HuH-7.5 (cell line): ENCODE data around the gene B4GALT1.
"Not testable (repeated sequence)": the region's sequence is repeated elsewhere in the genome, so short reads cannot be mapped to it uniquely, and the experiment has no call there.

Experiments
- DNase-seq: peaks from one replicate; pipeline ENCODE4 v3.0.0; 2011; ENCODE audit warnings: low spot score

Gene B4GALT1

GRCh38 chr9:33184963-33185362, 17.8 kb upstream of the B4GALT1 start:
- no peak for DNase-seq

GRCh38 chr9:33182519-33182918, 15.4 kb upstream of the B4GALT1 start:
- no peak for DNase-seq

DNA sequence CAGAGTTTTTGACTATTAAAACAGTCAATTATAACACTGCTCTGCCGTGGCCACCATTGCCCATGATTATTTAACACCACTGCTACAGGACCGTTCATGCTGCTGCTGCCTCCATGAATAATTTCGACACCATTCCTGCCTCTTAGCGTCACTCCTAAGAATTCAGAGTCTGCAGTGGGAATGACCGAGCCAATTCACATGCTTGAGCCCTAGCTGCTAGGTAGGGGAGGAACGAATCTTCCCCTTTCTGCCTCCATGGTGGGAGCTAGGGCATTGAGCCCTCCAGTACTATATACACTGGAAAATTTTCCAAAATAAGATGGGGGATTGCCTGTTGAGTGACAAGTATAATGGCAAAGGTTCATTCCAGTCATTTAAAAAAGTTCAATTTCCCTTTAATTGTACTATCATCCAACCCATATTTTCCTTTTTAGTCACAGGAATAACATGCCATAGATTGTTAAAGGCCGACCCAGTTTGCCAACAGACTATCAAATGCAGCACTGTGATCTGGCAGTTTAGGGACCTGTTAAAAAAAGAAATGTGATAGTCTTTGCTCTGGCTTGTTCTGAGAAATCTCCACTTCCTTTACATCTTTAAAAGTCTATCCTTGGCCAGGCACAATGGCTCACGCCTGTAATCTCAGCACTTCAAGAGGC, 13.5 kb upstream of the B4GALT1 start:
- no peak for DNase-seq

- no peak for DNase-seq
These were observed 12.0 kb upstream of the B4GALT1 start for GRCh38 chr9:33178972-33179697.

GRCh38 chr9:33177639-33178038, 10.5 kb upstream of the B4GALT1 start:
- no peak for DNase-seq

- DNase-seq: no peak
These were observed 9.9 kb upstream of the B4GALT1 start for GRCh38 chr9:33177086-33177485.

DNA sequence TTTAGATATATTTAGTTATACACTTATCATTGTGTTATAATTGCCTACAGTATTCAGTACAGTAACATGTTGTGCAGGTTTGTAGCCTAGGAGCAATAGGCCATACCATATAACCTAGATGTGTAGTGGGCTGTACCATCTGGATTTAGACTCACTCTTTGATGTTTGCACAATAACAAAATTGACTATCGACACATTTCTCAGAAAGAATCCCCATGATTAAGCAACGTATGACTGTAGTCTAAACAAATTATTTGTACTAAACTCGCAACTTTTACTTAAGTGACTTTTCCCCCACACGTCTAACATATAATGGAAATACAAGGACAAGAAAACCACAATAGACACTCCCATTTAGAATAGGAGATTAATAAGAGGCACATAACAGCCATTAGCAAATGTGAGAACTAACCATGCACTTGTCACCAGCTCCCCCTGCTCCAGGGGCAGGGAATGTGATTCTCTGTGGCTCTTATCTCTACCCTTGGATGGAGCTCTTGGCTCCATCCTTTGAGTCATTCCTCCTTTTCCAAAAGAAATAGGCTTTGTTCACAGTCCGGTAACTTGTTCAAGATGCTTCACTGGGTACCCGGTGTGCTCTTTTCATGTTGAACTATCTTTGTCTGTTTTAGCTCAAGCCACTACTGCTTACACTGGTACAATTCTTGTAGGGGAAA, 8.7 kb upstream of the B4GALT1 start:
- no peak for DNase-seq

DNA sequence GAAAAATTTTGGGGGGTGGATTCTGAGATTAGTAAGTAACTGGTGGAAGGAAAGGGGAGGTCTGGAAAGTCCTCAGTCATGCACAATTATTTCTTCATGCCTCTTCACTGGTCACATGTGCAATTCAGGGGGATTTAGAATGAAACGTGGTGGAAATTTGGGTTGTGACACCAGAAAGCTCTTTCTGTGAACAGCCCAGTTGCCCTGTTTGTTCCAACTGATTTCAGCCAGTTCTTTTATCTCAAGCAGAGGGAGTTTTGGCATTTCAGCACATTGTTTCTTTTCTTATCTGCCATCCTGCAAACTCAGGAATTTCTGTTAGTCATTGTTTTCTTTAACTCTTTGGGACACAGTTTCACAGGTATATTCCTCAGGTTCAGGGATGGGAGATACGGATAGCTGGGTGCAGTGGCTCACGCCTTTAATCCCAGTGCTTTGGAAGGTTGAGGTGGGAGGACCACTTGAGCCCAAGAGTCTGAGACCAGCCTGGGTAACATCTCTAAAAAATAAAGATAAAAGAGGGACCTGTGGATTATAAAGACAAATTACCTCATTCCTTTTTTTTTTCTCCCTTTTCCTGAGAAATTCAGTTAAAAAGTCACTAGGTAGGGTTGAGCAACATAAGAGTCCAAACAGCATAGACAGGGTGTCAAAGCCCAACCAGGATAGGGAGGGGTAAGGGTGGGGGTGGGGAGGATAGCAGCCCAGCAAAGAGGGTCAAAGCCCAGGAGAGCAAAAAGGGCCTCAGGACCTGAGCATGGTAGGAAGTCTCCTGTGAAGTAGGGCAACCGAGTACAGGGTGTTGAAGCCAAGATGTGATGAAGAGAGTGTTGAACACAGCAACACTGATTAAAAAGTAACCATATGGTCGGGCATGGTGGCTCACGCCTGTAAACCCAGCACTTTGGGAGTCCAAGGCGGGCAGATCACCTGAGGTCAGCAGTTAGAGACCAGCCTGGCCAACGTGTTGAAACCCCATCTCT, 5.4 kb upstream of the B4GALT1 start:
- no peak for DNase-seq

DNA sequence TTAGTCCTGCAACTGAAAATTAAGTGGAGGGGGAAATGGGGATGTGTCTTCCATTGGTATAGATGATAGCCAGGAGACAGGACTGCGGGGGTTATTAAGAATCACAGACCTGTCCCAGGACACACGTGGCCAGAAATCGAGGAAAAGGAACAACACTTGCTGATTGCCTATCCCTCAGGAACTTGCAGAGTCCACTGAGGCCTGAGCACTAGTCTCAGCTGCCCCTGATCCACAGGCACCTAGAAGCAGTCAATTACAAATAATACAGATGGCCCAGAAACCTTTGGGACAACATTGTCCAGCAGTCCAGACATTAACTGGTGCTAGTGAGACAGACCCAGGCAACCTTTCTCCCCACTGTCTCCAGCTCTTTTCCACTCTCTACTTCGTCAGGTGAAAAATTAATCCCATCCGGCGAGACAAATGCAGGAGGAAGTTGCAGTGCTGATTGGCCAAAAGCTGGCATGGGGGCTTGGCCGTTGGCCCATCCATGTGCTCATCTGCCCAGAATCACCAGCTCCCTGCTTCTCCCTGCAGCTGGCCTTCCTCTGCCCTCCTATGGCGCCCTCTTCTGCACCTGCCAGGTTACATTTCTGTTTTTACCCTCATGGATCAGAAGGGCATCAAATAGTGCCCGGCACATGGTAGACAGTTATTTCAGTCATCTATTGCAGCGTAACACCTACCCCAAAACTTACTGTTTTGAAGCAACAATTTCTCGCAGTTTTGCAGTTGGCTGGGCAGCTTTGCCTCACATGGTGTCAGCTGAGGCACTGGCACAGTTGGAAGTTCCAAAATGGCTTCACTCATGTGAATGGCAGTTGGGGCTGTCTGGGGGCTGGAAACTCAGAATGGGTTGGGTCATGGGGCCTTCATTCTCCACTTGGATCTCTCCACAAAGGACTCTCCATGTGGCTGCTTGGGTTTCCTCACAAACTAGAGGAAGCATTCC, 3.6 kb upstream of the B4GALT1 start:
- no peak for DNase-seq

- no peak for DNase-seq
These were observed 1.9 kb upstream of the B4GALT1 start for GRCh38 chr9:33168941-33169544.

DNA sequence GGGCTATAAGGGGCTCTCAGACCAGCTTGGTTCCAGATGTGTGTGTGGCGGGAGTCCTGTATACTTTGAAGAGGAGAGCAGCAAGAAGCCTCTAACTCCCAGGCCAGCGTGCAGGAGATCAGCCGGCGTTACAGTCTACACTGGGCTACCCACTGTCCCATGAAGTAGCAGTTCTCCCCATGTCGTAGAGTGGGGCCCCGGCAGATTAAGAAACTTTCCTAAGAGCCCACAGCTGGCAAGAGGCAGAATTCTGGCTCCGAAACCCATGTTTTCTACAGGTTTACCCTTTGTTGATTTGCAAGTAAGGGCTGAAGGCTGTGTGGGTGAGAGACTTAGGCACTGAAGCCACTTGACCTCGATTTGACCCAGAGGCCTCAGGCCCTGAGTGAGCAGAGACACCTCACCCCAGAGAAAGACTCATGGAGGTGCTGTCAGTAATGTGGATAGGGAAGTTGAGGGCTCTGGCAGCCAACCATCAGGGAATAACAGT, 881 bp upstream of the B4GALT1 start:
- no peak for DNase-seq

DNA sequence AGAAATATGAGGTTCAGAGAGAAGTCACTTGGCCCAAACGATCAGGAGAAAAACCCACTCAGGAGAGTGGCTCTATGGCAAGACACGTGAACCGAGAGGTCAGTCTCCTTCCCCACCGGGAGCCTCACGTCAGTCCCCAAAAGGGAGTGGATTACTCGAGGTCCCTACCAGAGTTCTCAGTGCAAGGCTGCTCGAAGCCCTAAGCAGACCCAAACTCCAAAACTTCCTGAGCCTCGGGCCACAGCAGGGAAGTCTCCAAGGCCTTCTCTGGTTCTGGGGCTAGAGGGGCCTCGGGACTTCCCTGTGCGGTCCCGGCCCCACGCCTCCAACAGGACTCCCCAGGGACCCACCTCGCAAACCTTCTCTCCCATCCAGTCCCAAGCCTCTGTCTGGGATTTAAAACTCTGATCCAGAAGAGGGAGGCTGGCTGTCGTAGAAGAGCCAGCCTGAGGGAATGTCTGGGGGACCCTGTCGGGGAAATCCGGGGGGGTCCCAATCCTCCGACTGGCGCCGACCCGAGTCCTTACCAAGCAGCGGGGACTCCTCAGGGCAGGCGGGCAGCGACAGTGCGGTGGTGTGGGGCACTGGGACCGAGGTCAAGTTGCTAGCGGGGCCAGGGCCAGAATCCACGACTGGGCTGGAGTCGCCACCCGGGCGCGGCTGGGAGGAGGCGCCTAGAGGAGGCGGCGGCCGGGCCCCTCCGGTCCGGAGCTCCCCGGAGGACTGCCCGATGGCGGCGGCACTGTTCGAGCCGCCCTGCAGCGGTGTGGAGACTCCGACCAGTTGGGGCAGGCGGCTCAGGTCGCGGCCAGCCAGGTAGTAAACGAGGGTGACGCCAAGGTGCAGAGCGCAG, 679 bp downstream of the B4GALT1 start:
- peak; percentile 46 for DNase-seq

- DNase-seq: peak; percentile 79
These were observed 1.6 kb downstream of the B4GALT1 start for GRCh38 chr9:33165263-33166151.

DNA sequence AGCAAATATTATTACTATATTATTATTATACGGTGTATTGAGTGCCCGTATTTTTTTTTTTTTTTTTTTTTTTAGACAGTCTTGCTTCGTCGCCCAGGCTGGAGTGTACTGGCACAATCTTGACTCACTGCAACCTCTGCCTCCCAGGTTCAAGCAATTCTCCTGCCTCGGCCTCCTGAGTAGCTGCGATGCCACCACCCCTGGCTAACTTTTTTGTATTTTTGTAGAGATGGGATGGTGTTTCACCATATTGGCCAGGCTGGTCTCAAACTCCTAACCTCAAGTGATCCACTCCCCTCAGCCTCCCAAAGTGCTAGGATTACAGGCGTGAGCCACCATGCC, 2.2 kb downstream of the B4GALT1 start:
- DNase-seq: not testable (repeated sequence)

GRCh38 chr9:33164138-33164809, 2.9 kb downstream of the B4GALT1 start:
- DNase-seq: no peak

GRCh38 chr9:33163433-33164137, 3.6 kb downstream of the B4GALT1 start:
- no peak for DNase-seq

- no peak for DNase-seq
These were observed 4.3 kb downstream of the B4GALT1 start for GRCh38 chr9:33162721-33163311.
